Mesenchymal stem cell (in vitro differentiated cells and primary cell): ENCODE data around the gene PTTG1.

Experiments
- DNase-seq: peaks from one replicate; pipeline ENCODE4 v3.0.0-alpha.2; 2013
- H2AFZ ChIP-seq: one replicate; pipeline ENCODE4 v1.6.1; 2013; ENCODE audit warnings: low read depth, mild to moderate bottlenecking, control low read depth, inconsistent platforms, low read length, moderate library complexity
- H2AK5ac ChIP-seq: 2 replicates; pipeline ENCODE4 v1.6.1; 2013; ENCODE audit warnings: low read length, moderate library complexity, mild to moderate bottlenecking, inconsistent platforms; ENCODE audit not compliant: severe bottlenecking
- H2BK120ac ChIP-seq: one replicate; pipeline ENCODE4 v1.6.1; 2013; ENCODE audit warnings: low read depth, mild to moderate bottlenecking, inconsistent platforms, low read length, moderate library complexity
- H2BK12ac ChIP-seq, 2 experiments: one replicate each; pipeline ENCODE4 v1.6.1; 2013; ENCODE audit warnings: inconsistent platforms in 2 of 2, low read length in 2 of 2, mild to moderate bottlenecking in 2 of 2, moderate library complexity in 2 of 2, control low read depth in 1 of 2
- H2BK15ac ChIP-seq: one replicate; pipeline ENCODE4 v1.6.1; 2013; ENCODE audit warnings: mild to moderate bottlenecking, low read depth, inconsistent platforms; ENCODE audit not compliant: poor library complexity, severe bottlenecking
- H2BK5ac ChIP-seq: 2 replicates; pipeline ENCODE4 v1.6.1; 2013; ENCODE audit warnings: low read depth, mild to moderate bottlenecking, low read length, control low read depth, inconsistent platforms; ENCODE audit not compliant: poor library complexity, severe bottlenecking
- H3K14ac ChIP-seq, 2 experiments: one replicate each; pipeline ENCODE4 v1.6.1; 2013; ENCODE audit warnings: inconsistent platforms in 2 of 2, low read length in 2 of 2, control low read depth in 1 of 2, mild to moderate bottlenecking in 1 of 2, moderate library complexity in 1 of 2
- H3K18ac ChIP-seq, 2 experiments: one replicate each; pipeline ENCODE4 v1.6.1; 2013; ENCODE audit warnings: inconsistent platforms in 2 of 2, low read length in 2 of 2, control low read depth in 1 of 2, low read depth in 1 of 2, mild to moderate bottlenecking in 1 of 2
- H3K23ac ChIP-seq, 2 experiments: one replicate each; pipeline ENCODE4 v1.6.1; 2013; ENCODE audit warnings: inconsistent platforms in 2 of 2, low read length in 2 of 2, mild to moderate bottlenecking in 2 of 2, moderate library complexity in 2 of 2, control low read depth in 1 of 2
- H3K27ac ChIP-seq: 2 replicates; pipeline ENCODE4 v1.5.1; 2013; ENCODE audit warnings: mild to moderate bottlenecking, moderate library complexity, low read length, control low read depth, inconsistent platforms; ENCODE audit not compliant: poor library complexity, severe bottlenecking
- H3K27me3 ChIP-seq, 2 experiments: 2 replicates each; pipeline versions ENCODE4 v1.6.1 to v1.7.0; 2013; ENCODE audit warnings: low read length in 2 of 2, mild to moderate bottlenecking in 2 of 2, moderate library complexity in 2 of 2, control low read depth in 1 of 2, inconsistent platforms in 1 of 2; ENCODE audit not compliant: control insufficient read depth in 1 of 2, insufficient read depth in 1 of 2
- H3K36me3 ChIP-seq, 2 experiments: 2 replicates each; pipeline versions ENCODE4 v1.6.1 to v1.7.0; 2013; ENCODE audit warnings: low read length in 2 of 2, control low read depth in 1 of 2, inconsistent platforms in 1 of 2, low read depth in 1 of 2, mild to moderate bottlenecking in 1 of 2; ENCODE audit not compliant: insufficient read depth in 2 of 2, control insufficient read depth in 1 of 2
- H3K4ac ChIP-seq, 2 experiments: one replicate each; pipeline ENCODE4 v1.6.1; 2013; ENCODE audit warnings: inconsistent platforms in 2 of 2, low read length in 2 of 2, mild to moderate bottlenecking in 2 of 2, moderate library complexity in 2 of 2, control low read depth in 1 of 2, low read depth in 1 of 2
- H3K4me1 ChIP-seq: 2 replicates; pipeline ENCODE4 v1.6.1; 2013; ENCODE audit warnings: low read depth, low read length, control low read depth; ENCODE audit not compliant: control insufficient read depth, insufficient read depth
- H3K4me2 ChIP-seq: 2 replicates; pipeline ENCODE4 v1.6.1; 2013; ENCODE audit warnings: low read length, mild to moderate bottlenecking, inconsistent platforms; ENCODE audit not compliant: poor library complexity, severe bottlenecking
- H3K4me3 ChIP-seq, 2 experiments: 2 replicates each; pipeline versions ENCODE4 v1.5.1 to v1.7.0; 2013; ENCODE audit warnings: low read length in 2 of 2, mild to moderate bottlenecking in 2 of 2, control low read depth in 1 of 2, low read depth in 1 of 2; ENCODE audit not compliant: insufficient read depth in 1 of 2
- H3K79me1 ChIP-seq: replicated peaks from 2 replicates; pipeline ENCODE4 v1.6.1; 2013; ENCODE audit warnings: mild to moderate bottlenecking, control low read depth, low read length, inconsistent platforms; ENCODE audit not compliant: poor library complexity, severe bottlenecking
- H3K9ac ChIP-seq: 2 replicates; pipeline ENCODE4 v1.7.0; 2013; ENCODE audit warnings: mild to moderate bottlenecking, low read length, moderate library complexity
- H3K9me3 ChIP-seq: 2 replicates; pipeline ENCODE4 v1.7.0; 2013; ENCODE audit warnings: mild to moderate bottlenecking, low read length; ENCODE audit not compliant: control insufficient read depth
- H4K8ac ChIP-seq: one replicate; pipeline ENCODE4 v1.6.1; 2013; ENCODE audit warnings: inconsistent platforms, mild to moderate bottlenecking, low read length, moderate library complexity
- H4K91ac ChIP-seq: one replicate; pipeline ENCODE4 v1.6.1; 2013; ENCODE audit warnings: mild to moderate bottlenecking, low read length, inconsistent platforms
- WGBS: methylation state at CpG from one replicate; pipeline ENCODE4 v1.1.7; 2013; ENCODE audit warnings: mixed read lengths; 5-methylcytosine and 5-hydroxymethylcytosine counted together

The PTTG1 gene

DNA sequence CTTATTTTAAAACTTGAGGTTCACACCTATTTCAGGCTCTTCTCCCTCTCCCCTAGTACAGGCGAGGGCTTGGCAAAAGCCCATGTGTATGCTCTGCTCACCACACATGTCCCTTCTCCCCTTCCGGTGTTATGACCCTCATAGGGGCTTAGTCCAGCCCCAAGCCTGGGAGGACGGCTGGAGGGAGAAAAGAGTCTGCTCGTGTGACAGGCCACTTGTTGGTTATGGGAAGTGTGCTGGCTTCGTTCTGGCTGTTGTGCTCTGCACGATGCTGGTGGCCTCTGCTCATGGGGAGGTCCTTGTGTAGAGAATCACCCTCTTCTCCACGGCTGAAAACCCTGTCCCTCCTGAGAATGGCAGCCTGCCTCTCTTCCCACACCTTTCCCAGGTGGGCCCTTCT, 11.1 kb downstream of the PTTG1 start:
- Histone ChIP-seq H3K9me3 (no peaks in the 10 kb centered on the region), H2AFZ (no peak overlapping the region), H3K4ac (no peak overlapping the region), H4K91ac (no peak overlapping the region), H3K18ac (no peak overlapping the region), H3K4me1 (peaks cover 10% of the 10 kb centered on the region), H3K14ac (no peak overlapping the region), H3K9ac (no peak overlapping the region), H2BK120ac (no peak overlapping the region), H3K36me3 (peaks cover 0 to 20% of the 10 kb centered on the region in 2 experiments), H3K4me3 (no peak overlapping the region), H3K4me2 (no peak overlapping the region), H3K79me1 (no peaks in the 10 kb centered on the region), H3K23ac (no peak overlapping the region), H2BK12ac (no peak overlapping the region), H2AK5ac (peak overlapping the region; percentile 40), H2BK15ac (no peak overlapping the region), H2BK5ac (no peak overlapping the region), H3K27ac (no peak overlapping the region), H3K27me3 (peaks cover 0 to 14% of the 10 kb centered on the region in 2 experiments), H4K8ac (no peak overlapping the region)
- no peak for DNase-seq
- 88% methylated on average over 6 of the region's 7 CpGs for WGBS

DNA sequence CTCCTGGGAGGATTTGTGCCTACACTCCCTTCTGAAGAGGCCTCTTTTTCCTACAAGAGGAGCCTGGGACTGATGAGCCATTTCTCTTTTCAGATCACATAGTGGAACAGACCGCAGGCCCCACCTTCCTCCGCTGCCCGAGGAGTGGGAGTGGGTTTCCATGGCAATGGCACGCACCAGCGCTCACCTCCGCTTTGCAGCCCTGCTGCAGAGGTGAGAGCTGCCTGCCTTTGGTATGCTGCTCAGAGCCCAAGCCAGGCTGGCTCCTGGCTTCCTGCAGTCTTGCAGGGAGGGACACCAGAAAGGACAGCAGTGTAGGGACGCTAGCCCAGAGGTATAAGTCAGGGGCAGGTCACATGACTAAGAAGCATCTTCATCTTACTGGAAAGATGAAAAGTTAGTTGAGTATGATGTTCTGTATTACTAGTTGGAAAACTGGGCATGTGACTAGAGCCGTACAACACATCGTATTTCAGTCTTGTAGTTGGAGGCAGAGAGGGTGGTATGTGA, 12.4 kb downstream of the PTTG1 start:
- Histone ChIP-seq H3K4ac (no peak overlapping the region), H2BK15ac (no peak overlapping the region), H3K23ac (no peak overlapping the region), H3K14ac (no peak overlapping the region), H2BK120ac (no peak overlapping the region), H3K79me1 (no peaks in the 10 kb centered on the region), H3K4me1 (peaks cover 14% of the 10 kb centered on the region), H2AK5ac (no peak overlapping the region), H3K27ac (peak overlapping the region; percentile 65), H3K9me3 (no peaks in the 10 kb centered on the region), H3K4me3 (no peak overlapping the region), H2BK12ac (no peak overlapping the region), H3K27me3 (peaks cover 0 to 14% of the 10 kb centered on the region in 2 experiments), H3K18ac (no peak overlapping the region), H2AFZ (no peak overlapping the region), H2BK5ac (no peak overlapping the region), H3K4me2 (peak overlapping the region; percentile 12), H4K8ac (no peak overlapping the region), H3K36me3 (peaks cover 0 to 7% of the 10 kb centered on the region in 2 experiments), H4K91ac (no peak overlapping the region), H3K9ac (no peak overlapping the region)
- DNase-seq, result no peak
- 64% methylated on average over 9 of the region's 9 CpGs for WGBS

DNA sequence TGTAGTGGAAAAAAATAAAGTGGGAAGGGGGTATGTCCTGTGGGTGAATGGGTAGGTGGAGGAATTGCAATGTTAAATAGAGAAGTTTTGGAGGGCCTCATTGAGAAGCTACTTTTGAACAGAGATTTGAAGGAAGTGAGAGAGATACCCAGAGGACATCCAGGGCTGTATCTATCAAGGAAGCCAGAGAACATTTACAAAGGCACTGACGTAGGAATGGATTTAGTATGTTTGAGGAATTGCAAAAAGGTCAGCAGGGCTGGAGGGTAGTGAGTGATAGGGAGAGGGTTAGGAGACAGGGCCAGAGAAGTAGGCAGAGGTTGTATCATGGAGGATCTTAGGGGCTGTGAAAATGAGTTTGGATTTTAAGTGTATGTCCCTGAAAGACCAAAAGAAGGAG, 13.9 kb downstream of the PTTG1 start:
- Histone ChIP-seq H2BK15ac (no peak overlapping the region), H3K4me1 (peaks cover 14% of the 10 kb centered on the region), H4K8ac (no peak overlapping the region), H3K27me3 (peaks cover 0 to 14% of the 10 kb centered on the region in 2 experiments), H3K4me2 (no peak overlapping the region), H3K36me3 (no peaks in the 10 kb centered on the region), H3K4me3 (no peak overlapping the region), H2AFZ (no peak overlapping the region), H2AK5ac (no peak overlapping the region), H3K27ac (no peak overlapping the region), H3K4ac (no peak overlapping the region), H3K9ac (no peak overlapping the region), H3K9me3 (no peaks in the 10 kb centered on the region), H2BK12ac (no peak overlapping the region), H2BK5ac (no peak overlapping the region), H3K14ac (no peak overlapping the region), H2BK120ac (no peak overlapping the region), H3K79me1 (no peaks in the 10 kb centered on the region), H3K18ac (no peak overlapping the region), H4K91ac (no peak overlapping the region), H3K23ac (no peak overlapping the region)
- 87% methylated on average over 1 of the region's 1 CpG for WGBS
- DNase-seq, result no peak

DNA sequence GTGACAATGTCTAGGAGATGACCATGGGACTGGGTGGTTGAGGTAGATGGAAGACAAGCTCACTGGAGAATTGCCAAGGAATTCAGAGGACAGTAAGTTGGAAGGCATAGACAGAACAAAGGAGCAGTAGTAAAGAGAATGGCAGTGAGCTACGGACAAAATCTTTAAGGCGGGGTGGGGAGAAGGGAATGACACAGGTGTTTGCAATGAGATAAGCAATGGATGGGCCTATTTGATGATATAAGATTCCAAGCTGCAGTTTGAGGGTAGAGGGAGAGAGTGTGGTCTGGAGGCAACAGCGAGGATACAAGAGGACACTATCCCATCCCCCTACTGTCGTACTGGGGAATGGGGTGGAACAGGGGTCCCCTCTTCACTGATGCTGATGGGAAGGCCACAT, 14.4 kb downstream of the PTTG1 start:
- Histone ChIP-seq H3K23ac (no peak overlapping the region), H3K4ac (no peak overlapping the region), H3K27me3 (peaks cover 0 to 14% of the 10 kb centered on the region in 2 experiments), H4K8ac (no peak overlapping the region), H2AFZ (no peak overlapping the region), H3K9me3 (no peaks in the 10 kb centered on the region), H3K18ac (no peak overlapping the region), H3K4me2 (no peak overlapping the region), H2AK5ac (peak overlapping the region; percentile 57), H3K27ac (no peak overlapping the region), H3K9ac (no peak overlapping the region), H3K79me1 (no peaks in the 10 kb centered on the region), H2BK5ac (no peak overlapping the region), H3K4me1 (peaks cover 14% of the 10 kb centered on the region), H2BK120ac (no peak overlapping the region), H3K4me3 (no peak overlapping the region), H4K91ac (no peak overlapping the region), H3K14ac (no peak overlapping the region), H3K36me3 (no peaks in the 10 kb centered on the region), H2BK12ac (no peak overlapping the region), H2BK15ac (no peak overlapping the region)
- no peak for DNase-seq
- 88% methylated on average over 2 of the region's 4 CpGs for WGBS
